Chondrocyte (in vitro differentiated cells): ENCODE data around the gene RABEP2. TPM values are rescaled to one million over a fixed set of nuclear protein-coding genes. Genes with fewer than 3 reads are reported as not detected.
"Not testable (repeated sequence)": the region's sequence is repeated elsewhere in the genome, so short reads cannot be mapped to it uniquely, and the experiment has no call there.

Source experiments
- DNase-seq: peaks from one replicate; pipeline ENCODE4 v3.0.0; 2021; ENCODE audit warnings: mixed read lengths, low spot score
- H3K27ac Mint-ChIP-seq: one replicate; pipeline ENCODE4 v1.8.0; 2021; ENCODE audit warnings: mild to moderate bottlenecking, moderate library complexity, mixed read lengths; ENCODE audit not compliant: unreplicated experiment
- H3K27me3 Mint-ChIP-seq: 2 replicates; pipeline ENCODE4 v1.8.0; 2021; ENCODE audit warnings: low read depth, mixed read lengths
- H3K36me3 Mint-ChIP-seq: 2 replicates; pipeline ENCODE4 v1.8.0; 2021; ENCODE audit warnings: low read depth, mixed read lengths
- H3K4me1 Mint-ChIP-seq: 2 replicates; pipeline ENCODE4 v1.8.0; 2021; ENCODE audit warnings: low read depth, mild to moderate bottlenecking, mixed read lengths
- H3K4me3 Mint-ChIP-seq: one replicate; pipeline ENCODE4 v1.8.0; 2021; ENCODE audit warnings: mild to moderate bottlenecking, moderate library complexity, mixed read lengths; ENCODE audit not compliant: unreplicated experiment
- H3K9me3 Mint-ChIP-seq: 2 replicates; pipeline ENCODE4 v1.8.0; 2021; ENCODE audit warnings: low read depth, mixed read lengths
- total RNA-seq: library from RNA; stranded (reverse); gene quantifications from 3 replicates; pipeline ENCODE4 v1.2.1, GENCODE V29; 2021
- TF ChIP-seq, protein P1 (sequence below): fragments of 200-600 bp; sonication (generic); IDR thresholded peaks from 2 replicates; pipeline ENCODE4 v1.5.0; 2021; ENCODE audit warnings: antibody characterized with exemption, mild to moderate bottlenecking, moderate library complexity

RABEP2 gene
- total RNA-seq, 1 donor from 2014 or later: 24.6 TPM

DNA sequence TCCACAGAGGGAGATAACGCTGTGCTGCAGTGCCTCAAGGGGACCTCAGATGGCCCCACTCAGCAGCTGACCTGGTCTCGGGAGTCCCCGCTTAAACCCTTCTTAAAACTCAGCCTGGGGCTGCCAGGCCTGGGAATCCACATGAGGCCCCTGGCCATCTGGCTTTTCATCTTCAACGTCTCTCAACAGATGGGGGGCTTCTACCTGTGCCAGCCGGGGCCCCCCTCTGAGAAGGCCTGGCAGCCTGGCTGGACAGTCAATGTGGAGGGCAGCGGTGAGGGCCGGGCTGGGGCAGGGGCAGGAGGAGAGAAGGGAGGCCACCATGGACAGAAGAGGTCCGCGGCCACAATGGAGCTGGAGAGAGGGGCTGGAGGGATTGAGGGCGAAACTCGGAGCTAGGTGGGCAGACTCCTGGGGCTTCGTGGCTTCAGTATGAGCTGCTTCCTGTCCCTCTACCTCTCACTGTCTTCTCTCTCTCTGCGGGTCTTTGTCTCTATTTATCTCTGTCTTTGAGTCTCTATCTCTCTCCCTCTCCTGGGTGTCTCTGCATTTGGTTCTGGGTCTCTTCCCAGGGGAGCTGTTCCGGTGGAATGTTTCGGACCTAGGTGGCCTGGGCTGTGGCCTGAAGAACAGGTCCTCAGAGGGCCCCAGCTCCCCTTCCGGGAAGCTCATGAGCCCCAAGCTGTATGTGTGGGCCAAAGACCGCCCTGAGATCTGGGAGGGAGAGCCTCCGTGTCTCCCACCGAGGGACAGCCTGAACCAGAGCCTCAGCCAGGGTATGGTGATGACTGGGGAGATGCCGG, 7.5 kb upstream of the RABEP2 start:
- Mint-ChIP-seq H3K27ac (no peak overlapping the region), H3K4me3 (no peak overlapping the region), H3K36me3 (peaks cover 2% of the 10 kb centered on the region), H3K4me1 (no peaks in the 10 kb centered on the region), H3K27me3 (peaks cover 3% of the 10 kb centered on the region), H3K9me3 (no peaks in the 10 kb centered on the region)
- TF ChIP-seq, protein P1, sequence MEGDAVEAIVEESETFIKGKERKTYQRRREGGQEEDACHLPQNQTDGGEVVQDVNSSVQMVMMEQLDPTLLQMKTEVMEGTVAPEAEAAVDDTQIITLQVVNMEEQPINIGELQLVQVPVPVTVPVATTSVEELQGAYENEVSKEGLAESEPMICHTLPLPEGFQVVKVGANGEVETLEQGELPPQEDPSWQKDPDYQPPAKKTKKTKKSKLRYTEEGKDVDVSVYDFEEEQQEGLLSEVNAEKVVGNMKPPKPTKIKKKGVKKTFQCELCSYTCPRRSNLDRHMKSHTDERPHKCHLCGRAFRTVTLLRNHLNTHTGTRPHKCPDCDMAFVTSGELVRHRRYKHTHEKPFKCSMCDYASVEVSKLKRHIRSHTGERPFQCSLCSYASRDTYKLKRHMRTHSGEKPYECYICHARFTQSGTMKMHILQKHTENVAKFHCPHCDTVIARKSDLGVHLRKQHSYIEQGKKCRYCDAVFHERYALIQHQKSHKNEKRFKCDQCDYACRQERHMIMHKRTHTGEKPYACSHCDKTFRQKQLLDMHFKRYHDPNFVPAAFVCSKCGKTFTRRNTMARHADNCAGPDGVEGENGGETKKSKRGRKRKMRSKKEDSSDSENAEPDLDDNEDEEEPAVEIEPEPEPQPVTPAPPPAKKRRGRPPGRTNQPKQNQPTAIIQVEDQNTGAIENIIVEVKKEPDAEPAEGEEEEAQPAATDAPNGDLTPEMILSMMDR: no peak
- no peak for DNase-seq

DNA sequence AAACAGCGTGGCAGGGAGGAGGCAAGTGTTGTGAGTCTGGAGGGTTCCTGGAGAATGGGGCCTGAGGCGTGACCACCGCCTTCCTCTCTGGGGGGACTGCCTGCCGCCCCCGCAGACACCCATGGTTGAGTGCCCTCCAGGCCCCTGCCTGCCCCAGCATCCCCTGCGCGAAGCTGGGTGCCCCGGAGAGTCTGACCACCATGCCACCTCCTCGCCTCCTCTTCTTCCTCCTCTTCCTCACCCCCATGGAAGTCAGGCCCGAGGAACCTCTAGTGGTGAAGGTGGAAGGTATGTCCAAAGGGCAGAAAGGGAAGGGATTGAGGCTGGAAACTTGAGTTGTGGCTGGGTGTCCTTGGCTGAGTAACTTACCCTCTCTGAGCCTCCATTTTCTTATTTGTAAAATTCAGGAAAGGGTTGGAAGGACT, 6.8 kb upstream of the RABEP2 start, which contains the start of gene CD19:
CD19 (plus strand) TSS at position 171 of the 425 bp plus-strand sequence; CDS start at position 201, 30 bp downstream.
- TF ChIP-seq, protein P1: no peak
- Mint-ChIP-seq H3K4me1 (no peaks in the 10 kb centered on the region), H3K4me3 (no peak within 1 kb of the TSS), H3K9me3 (no peaks in the 10 kb centered on the region), H3K36me3 (peaks cover 2% of the 10 kb centered on the region), H3K27ac (no peak within 1 kb of the TSS), H3K27me3 (peaks cover 3% of the 10 kb centered on the region)
- no peak for DNase-seq

DNA sequence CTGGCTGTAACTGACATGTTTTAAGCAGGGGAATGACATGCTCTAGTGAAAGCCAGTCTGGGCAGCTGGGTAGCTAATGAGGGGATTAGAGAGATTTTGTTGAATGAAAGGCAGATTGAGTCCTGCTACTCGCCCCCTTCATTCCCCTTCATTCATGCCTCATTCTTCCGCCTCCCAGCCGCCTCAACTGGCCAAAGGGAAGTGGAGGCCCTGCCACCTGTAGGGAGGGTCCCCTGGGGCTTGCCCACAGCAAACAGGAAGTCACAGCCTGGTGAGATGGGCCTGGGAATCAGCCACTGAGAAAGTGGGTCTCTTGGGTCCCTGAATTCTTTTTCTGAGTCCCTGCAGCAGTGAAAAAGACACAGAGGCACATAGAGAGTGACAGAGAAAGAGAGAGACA, 5.6 kb upstream of the RABEP2 start:
- TF ChIP-seq, protein P1: no peak
- Mint-ChIP-seq H3K9me3 (no peaks in the 10 kb centered on the region), H3K4me3 (no peak overlapping the region), H3K4me1 (peaks cover 4% of the 10 kb centered on the region), H3K36me3 (peaks cover 2% of the 10 kb centered on the region), H3K27ac (no peak overlapping the region), H3K27me3 (peaks cover 3% of the 10 kb centered on the region)
- DNase-seq: no peak

GRCh38 chr16:28930203-28930602, 5.2 kb upstream of the RABEP2 start:
- TF ChIP-seq, protein P1: no peak
- Mint-ChIP-seq H3K27ac (no peak overlapping the region), H3K36me3 (peaks cover 2% of the 10 kb centered on the region), H3K27me3 (peaks cover 3% of the 10 kb centered on the region), H3K9me3 (no peaks in the 10 kb centered on the region), H3K4me3 (no peak overlapping the region), H3K4me1 (peaks cover 5% of the 10 kb centered on the region)
- DNase-seq: no peak

- Mint-ChIP-seq H3K4me3 (no peak overlapping the region), H3K27ac (no peak overlapping the region), H3K36me3 (no peaks in the 10 kb centered on the region)
Measured at GRCh38 chr16:28927815-28928214, 2.8 kb upstream of the RABEP2 start.

GRCh38 chr16:28926284-28926683, 1.2 kb upstream of the RABEP2 start:
- not testable (repeated sequence) for H3K27me3 Mint-ChIP-seq, DNase-seq, H3K36me3 Mint-ChIP-seq, H3K9me3 Mint-ChIP-seq
- H3K4me3 Mint-ChIP-seq: peak overlapping the region; percentile 91
- H3K27ac Mint-ChIP-seq: peak overlapping the region; percentile 99
- peaks cover 18% of the 10 kb centered on the region for H3K4me1 Mint-ChIP-seq

More at GRCh38 chr16:28927815-28928214, 2.8 kb upstream of the RABEP2 start:
- TF ChIP-seq, protein P1: no peak
- Mint-ChIP-seq H3K9me3 (no peaks in the 10 kb centered on the region), H3K4me1 (peaks cover 18% of the 10 kb centered on the region), H3K27me3 (no peaks in the 10 kb centered on the region)
- no peak for DNase-seq
